Neuronal stem cell (in vitro differentiated cells): Measurements from ENCODE around the gene GRIPAP1. TPM values are rescaled to one million over a fixed set of nuclear protein-coding genes. Genes with fewer than 3 reads are reported as not detected.

Experiments
- DNase-seq: peaks from one replicate; pipeline ENCODE4 v3.0.0-alpha.2; 2013; ENCODE audit warnings: low spot score
- H2AFZ ChIP-seq: one replicate; pipeline ENCODE4 v1.6.1; 2013; ENCODE audit warnings: mild to moderate bottlenecking, low read length, inconsistent platforms
- H2AK5ac ChIP-seq: 2 replicates; pipeline ENCODE4 v1.6.1; 2013; ENCODE audit warnings: low read depth, mild to moderate bottlenecking, inconsistent platforms, low read length, moderate library complexity, mixed read lengths
- H2BK120ac ChIP-seq: 2 replicates; pipeline ENCODE4 v1.6.1; 2013; ENCODE audit warnings: low read depth, mild to moderate bottlenecking, inconsistent platforms, low read length, moderate library complexity, mixed read lengths
- H2BK12ac ChIP-seq: one replicate; pipeline ENCODE4 v1.6.1; 2013; ENCODE audit warnings: low read length, inconsistent platforms
- H2BK15ac ChIP-seq: 2 replicates; pipeline ENCODE4 v1.6.1; 2013; ENCODE audit warnings: mild to moderate bottlenecking, low read length, inconsistent platforms, mixed read lengths
- H2BK5ac ChIP-seq: one replicate; pipeline ENCODE4 v1.6.1; 2013; ENCODE audit warnings: inconsistent platforms, mild to moderate bottlenecking, low read length, moderate library complexity
- H3K14ac ChIP-seq: one replicate; pipeline ENCODE4 v1.6.1; 2013; ENCODE audit warnings: low read length, inconsistent platforms
- H3K18ac ChIP-seq: 2 replicates; pipeline ENCODE4 v1.6.1; 2013; ENCODE audit warnings: low read length, inconsistent platforms
- H3K23ac ChIP-seq: 2 replicates; pipeline ENCODE4 v1.6.1; 2013; ENCODE audit warnings: low read depth, mild to moderate bottlenecking, mixed read lengths, low read length, inconsistent platforms; ENCODE audit not compliant: poor library complexity
- H3K27ac ChIP-seq: replicated peaks from 3 replicates; pipeline ENCODE4 v1.5.1; 2013; ENCODE audit warnings: low read length, inconsistent platforms
- H3K27me3 ChIP-seq, 3 experiments: 2 replicates each; pipeline ENCODE4 v1.6.1; 2013; ENCODE audit warnings: low read length in 3 of 3, mild to moderate bottlenecking in 2 of 3, inconsistent platforms in 1 of 3, low read depth in 1 of 3, mixed read lengths in 1 of 3, moderate library complexity in 1 of 3; ENCODE audit not compliant: control insufficient read depth in 3 of 3, insufficient read depth in 3 of 3
- H3K36me3 ChIP-seq, 2 donors: replicated peaks in 1 of 2; 2 replicates each; pipeline ENCODE4 v1.6.1; 2013; ENCODE audit warnings: low read length in 2 of 2; ENCODE audit not compliant: control insufficient read depth in 2 of 2, insufficient read depth in 2 of 2
- H3K4ac ChIP-seq: 2 replicates; pipeline ENCODE4 v1.6.1; 2013; ENCODE audit warnings: inconsistent platforms, mild to moderate bottlenecking, low read length, moderate library complexity
- H3K4me1 ChIP-seq, 2 donors: 1 replicate in 1 of 2; 2 replicates in 1 of 2; pipeline ENCODE4 v1.6.1; 2013; ENCODE audit warnings: low read length in 2 of 2, low read depth in 1 of 2; ENCODE audit not compliant: control insufficient read depth in 2 of 2, insufficient read depth in 1 of 2
- H3K4me2 ChIP-seq: one replicate; pipeline ENCODE4 v1.6.1; 2013; ENCODE audit warnings: mild to moderate bottlenecking, low read length, inconsistent platforms; ENCODE audit not compliant: insufficient read depth, poor library complexity, severe bottlenecking
- H3K4me3 ChIP-seq, 2 donors: 2 replicates each; pipeline ENCODE4 v1.5.1; 2013; ENCODE audit warnings: low read length in 2 of 2, mild to moderate bottlenecking in 2 of 2, inconsistent platforms in 1 of 2, moderate library complexity in 1 of 2
- H3K79me1 ChIP-seq: one replicate; pipeline ENCODE4 v1.6.1; 2013; ENCODE audit warnings: low read depth, mild to moderate bottlenecking, inconsistent platforms, low read length, moderate library complexity
- H3K9ac ChIP-seq: one replicate; pipeline ENCODE4 v1.6.1; 2013; ENCODE audit warnings: mild to moderate bottlenecking, low read depth, low read length, inconsistent platforms; ENCODE audit not compliant: poor library complexity
- H3K9me3 ChIP-seq, 2 donors: replicated peaks in 1 of 2; 2 replicates each; pipeline versions ENCODE3 to v1.6.1; 2013; ENCODE audit warnings: low read length in 2 of 2, mild to moderate bottlenecking in 2 of 2, inconsistent platforms in 1 of 2, low read depth in 1 of 2, mixed read lengths in 1 of 2, moderate library complexity in 1 of 2; ENCODE audit not compliant: control insufficient read depth in 2 of 2, insufficient read depth in 1 of 2
- H4K8ac ChIP-seq: one replicate; pipeline ENCODE4 v1.6.1; 2013; ENCODE audit warnings: low read depth, mild to moderate bottlenecking, inconsistent platforms, low read length, moderate library complexity
- H4K91ac ChIP-seq: one replicate; pipeline ENCODE4 v1.6.1; 2013; ENCODE audit warnings: low read length, low read depth, mild to moderate bottlenecking, inconsistent platforms; ENCODE audit not compliant: poor library complexity
- WGBS, 2 donors: extraction: QIAGEN DNeasy Blood & Tissue Kit; methylation state at CpG; one replicate each; pipeline ENCODE4 v1.1.7; 2013; ENCODE audit warnings: missing lambda C conversion rate in 2 of 2, mixed read lengths in 1 of 2; ENCODE audit not compliant: insufficient read length in 2 of 2, insufficient replicate concordance in 1 of 2; ENCODE audit errors: extremely low coverage in 2 of 2; 5-methylcytosine and 5-hydroxymethylcytosine counted together
- polyA plus RNA-seq, 2 experiments: library from polyadenylated mRNA; stranded (reverse); fragments of 200-250 nt; gene quantifications; one replicate each; pipeline ENCODE4 v1.2.3, GENCODE V29; 2013

GRIPAP1 gene
- polyA plus RNA-seq (2013, experiment 1 of 2), result 22.5 TPM
- polyA plus RNA-seq (2013, experiment 2 of 2), result 21.8 TPM

GRCh38 chrX:49002091-49002935 is at the start of gene GRIPAP1:
Gene GRIPAP1 (minus strand): TSS chrX:49002264. CDS start chrX:49002229, 35 bp downstream.
- H3K9me3 ChIP-seq, result no peaks in the 10 kb centered on the region
- no peak within 1 kb of the TSS for H4K91ac ChIP-seq
- H3K4me3 ChIP-seq, result peak within 1 kb of the TSS; percentile 68 to 97
- H3K23ac ChIP-seq, result no peak within 1 kb of the TSS
- no peak within 1 kb of the TSS for H3K4ac ChIP-seq
- peaks cover 4% of the 10 kb centered on the region for H3K79me1 ChIP-seq
- H3K14ac ChIP-seq, result no peak within 1 kb of the TSS
- no CpG with 5 or more reads among the region's 38 CpGs for WGBS, 2 donors
- peak within 1 kb of the TSS; percentile 45 for H3K4me2 ChIP-seq
- no peak within 1 kb of the TSS for H2BK15ac ChIP-seq
- H3K27me3 ChIP-seq, result no peaks in the 10 kb centered on the region
- H3K4me1 ChIP-seq, result no peaks in the 10 kb centered on the region
- H2BK120ac ChIP-seq, result no peak within 1 kb of the TSS
- H3K27ac ChIP-seq, result peak within 1 kb of the TSS; percentile 80
- no peak within 1 kb of the TSS for H4K8ac ChIP-seq
- H2AK5ac ChIP-seq, result no peak within 1 kb of the TSS
- peak within 1 kb of the TSS; percentile 84 for H3K9ac ChIP-seq
- peak; percentile 88 for DNase-seq
- H2AFZ ChIP-seq, result peak within 1 kb of the TSS; percentile 80
- H2BK12ac ChIP-seq, result no peak within 1 kb of the TSS
- peak within 1 kb of the TSS; percentile 93 for H3K18ac ChIP-seq
- no peak within 1 kb of the TSS for H2BK5ac ChIP-seq
- H3K36me3 ChIP-seq, result peaks cover 12 to 25% of the 10 kb centered on the region in 2 donors

- no peak overlapping the region for H3K9ac ChIP-seq
- peaks cover 5 to 6% of the 10 kb centered on the region in 2 donors for H3K36me3 ChIP-seq
- H3K79me1 ChIP-seq, result no peaks in the 10 kb centered on the region
- peak overlapping the region; percentile 49 for H2BK15ac ChIP-seq
- no peak for DNase-seq
- H4K8ac ChIP-seq, result no peak overlapping the region
- no peak overlapping the region for H3K23ac ChIP-seq
- no peaks in the 10 kb centered on the region for H3K27me3 ChIP-seq
- H3K4me1 ChIP-seq, result peaks cover 8 to 17% of the 10 kb centered on the region in 2 donors
- H3K14ac ChIP-seq, result no peak overlapping the region
- no peak overlapping the region for H2BK12ac ChIP-seq
- no peaks in the 10 kb centered on the region for H3K9me3 ChIP-seq
- no peak overlapping the region for H3K27ac ChIP-seq
- no CpG with 5 or more reads among the region's 13 CpGs for WGBS, 2 donors
- no peak overlapping the region for H3K18ac ChIP-seq
- H2BK5ac ChIP-seq, result no peak overlapping the region
- peak overlapping the region; percentile 40 for H3K4me2 ChIP-seq
- peak overlapping the region; percentile 86 for H2AFZ ChIP-seq
- no peak overlapping the region for H3K4ac ChIP-seq
- peak overlapping the region in 1 of 2 donors; percentile 29 for H3K4me3 ChIP-seq
- no peak overlapping the region for H2AK5ac ChIP-seq
- H2BK120ac ChIP-seq, result no peak overlapping the region
- no peak overlapping the region for H4K91ac ChIP-seq
Measured at GRCh38 chrX:49043987-49044281, 41.9 kb upstream of the GRIPAP1 start.

GRCh38 chrX:49043220-49043986 is 41.3 kb upstream of the GRIPAP1 start, which contains the start of gene TFE3:
Gene TFE3 (minus strand): TSS chrX:49043357. CDS start chrX:49043226, 131 bp downstream.
- H3K18ac ChIP-seq, result peak within 1 kb of the TSS; percentile 83
- WGBS, 2 donors, result no CpG with 5 or more reads among the region's 67 CpGs

More at GRCh38 chrX:49043220-49043986, 41.3 kb upstream of the GRIPAP1 start, which contains the start of gene TFE3:
- Histone ChIP-seq H3K4ac (no peak within 1 kb of the TSS), H4K8ac (no peak within 1 kb of the TSS), H3K27ac (peak within 1 kb of the TSS; percentile 46), H3K36me3 (peaks cover 7 to 11% of the 10 kb centered on the region in 2 donors), H2BK5ac (peak within 1 kb of the TSS; percentile 87), H2BK15ac (peak within 1 kb of the TSS; percentile 49), H2AFZ (peak within 1 kb of the TSS; percentile 86), H3K4me2 (peak within 1 kb of the TSS; percentile 57), H2BK12ac (no peak within 1 kb of the TSS), H3K4me1 (peaks cover 8 to 17% of the 10 kb centered on the region in 2 donors), H3K27me3 (no peaks in the 10 kb centered on the region), H3K4me3 (peak within 1 kb of the TSS; percentile 70 to 95), H3K79me1 (no peaks in the 10 kb centered on the region), H3K23ac (no peak within 1 kb of the TSS), H3K9me3 (no peaks in the 10 kb centered on the region), H2AK5ac (no peak within 1 kb of the TSS), H3K14ac (no peak within 1 kb of the TSS), H3K9ac (no peak within 1 kb of the TSS), H2BK120ac (no peak within 1 kb of the TSS), H4K91ac (no peak within 1 kb of the TSS)
- peak; percentile 97 for DNase-seq
